UCSD-AML1 (cell line): ENCODE measurements around the gene CBLN1.
"Not testable (repeated sequence)": the region's sequence is repeated elsewhere in the genome, so short reads cannot be mapped to it uniquely, and the experiment has no call there.

Experiments used
- DNase-seq: peaks from one replicate; lab custom pipeline; 2025; ENCODE audit not compliant: unreplicated experiment; lab: John Stamatoyannopoulos, UW

The CBLN1 gene

DNA sequence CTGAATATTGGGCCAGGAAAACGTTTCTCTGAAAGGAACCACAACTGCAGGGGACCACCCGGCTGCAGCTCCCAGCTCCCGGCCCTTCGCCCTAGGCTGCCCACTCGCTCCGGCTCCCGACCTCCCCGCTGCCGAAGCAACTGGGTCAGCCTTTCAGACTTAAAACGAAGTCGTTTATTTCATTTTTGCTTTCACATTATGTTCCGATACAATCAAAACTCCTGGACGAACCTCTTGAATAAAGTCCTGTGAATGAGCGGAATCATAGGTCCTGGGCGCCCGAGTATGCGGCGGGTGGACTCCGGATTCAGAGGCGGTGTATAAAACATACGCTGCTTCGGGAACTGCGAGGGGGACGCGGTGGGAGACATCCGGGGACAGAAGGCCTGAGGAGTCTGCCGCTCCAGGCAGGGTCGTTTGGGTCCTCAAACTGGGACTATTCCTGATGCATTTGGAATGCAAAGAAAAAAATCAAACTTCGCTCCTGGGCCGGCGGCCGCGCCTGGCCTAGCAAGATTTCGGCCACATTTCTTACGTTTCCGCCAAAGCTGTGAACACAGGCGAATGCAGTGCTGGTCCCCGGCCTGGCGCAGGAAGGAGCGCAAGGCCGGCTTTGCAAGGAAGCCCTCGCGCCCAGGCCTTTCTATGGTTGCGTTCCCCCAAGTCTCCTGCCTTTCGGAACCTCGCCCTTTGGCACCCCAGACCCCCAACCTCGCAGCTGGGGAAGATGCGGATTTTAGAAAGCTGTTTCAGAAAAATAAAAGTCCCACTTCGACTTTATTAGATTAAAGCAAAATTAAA is 3.7 kb downstream of the CBLN1 start:
- DNase-seq, result no peak

DNA sequence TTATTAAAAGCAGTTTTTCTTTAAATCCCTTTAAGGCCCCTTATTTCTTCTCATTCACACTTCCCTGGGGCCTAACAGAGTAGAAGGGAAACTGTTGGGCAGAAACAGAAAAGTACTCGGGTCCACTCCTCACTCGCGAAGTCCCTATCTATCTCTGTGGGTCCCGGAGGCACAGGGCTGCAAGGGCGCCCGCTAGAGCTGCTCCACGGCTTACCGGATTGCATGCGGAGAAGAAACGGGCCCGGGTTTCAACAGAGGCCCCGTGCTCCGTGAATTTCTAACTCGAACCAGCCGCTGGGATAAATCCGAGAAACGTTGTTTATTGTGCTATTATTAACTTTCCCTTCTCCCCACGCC is 4.3 kb downstream of the CBLN1 start:
- no peak for DNase-seq

DNA sequence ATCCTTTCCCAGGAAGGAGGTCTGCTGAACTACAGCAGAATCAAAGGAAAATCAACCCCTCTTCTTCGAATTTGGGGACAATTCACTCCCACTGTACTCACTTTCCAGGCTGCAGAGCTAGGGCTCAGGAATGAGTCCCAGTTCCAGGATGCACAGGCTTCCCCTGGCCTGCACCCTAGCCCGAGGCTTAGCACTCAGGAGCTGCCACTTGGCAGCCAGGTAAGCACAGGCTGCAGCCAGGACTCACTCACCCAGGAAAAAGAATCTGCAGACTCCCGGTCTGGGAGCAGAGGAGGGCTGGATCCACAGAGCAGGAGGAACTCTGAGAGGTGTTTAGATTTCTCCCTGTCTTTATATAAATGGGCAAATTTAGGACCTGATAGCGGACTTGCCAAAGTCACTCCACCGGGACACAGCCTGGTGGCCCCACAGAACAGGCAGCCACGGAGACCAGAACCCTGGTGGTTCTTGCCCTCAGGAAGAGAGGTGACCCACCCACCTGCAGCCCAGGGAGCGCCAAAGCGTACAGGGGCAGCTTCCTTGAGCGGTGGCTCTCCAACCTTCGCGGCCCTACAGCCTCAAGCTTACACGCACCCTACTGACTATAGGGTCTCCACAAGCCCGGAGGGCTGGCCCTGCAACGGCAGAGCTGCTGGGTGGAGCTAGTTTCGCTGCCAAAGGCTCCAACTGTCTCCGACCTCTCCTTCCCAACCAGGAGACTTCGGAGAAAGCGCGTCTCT is 4.8 kb downstream of the CBLN1 start:
- no peak for DNase-seq

DNA sequence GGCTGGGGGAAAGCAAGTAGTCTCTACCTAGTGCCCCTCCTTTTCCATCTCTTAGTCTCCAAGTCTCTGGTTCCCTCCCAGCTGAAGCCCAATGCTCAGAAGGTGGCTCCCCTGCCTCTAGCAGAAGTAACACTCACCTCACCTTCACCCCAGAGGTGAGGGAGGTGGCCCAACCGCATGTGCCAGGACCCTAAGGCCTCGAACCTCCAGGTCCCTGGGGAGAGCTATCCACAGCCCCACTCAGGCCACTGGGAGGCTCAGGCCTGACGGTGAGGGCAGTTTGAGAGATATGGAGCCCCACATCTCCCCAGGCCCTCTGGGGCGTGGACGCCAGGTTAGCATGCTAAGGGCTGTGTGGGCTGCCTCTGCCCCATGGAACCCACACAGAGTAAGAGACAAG is 5.8 kb downstream of the CBLN1 start:
- no peak for DNase-seq

DNA sequence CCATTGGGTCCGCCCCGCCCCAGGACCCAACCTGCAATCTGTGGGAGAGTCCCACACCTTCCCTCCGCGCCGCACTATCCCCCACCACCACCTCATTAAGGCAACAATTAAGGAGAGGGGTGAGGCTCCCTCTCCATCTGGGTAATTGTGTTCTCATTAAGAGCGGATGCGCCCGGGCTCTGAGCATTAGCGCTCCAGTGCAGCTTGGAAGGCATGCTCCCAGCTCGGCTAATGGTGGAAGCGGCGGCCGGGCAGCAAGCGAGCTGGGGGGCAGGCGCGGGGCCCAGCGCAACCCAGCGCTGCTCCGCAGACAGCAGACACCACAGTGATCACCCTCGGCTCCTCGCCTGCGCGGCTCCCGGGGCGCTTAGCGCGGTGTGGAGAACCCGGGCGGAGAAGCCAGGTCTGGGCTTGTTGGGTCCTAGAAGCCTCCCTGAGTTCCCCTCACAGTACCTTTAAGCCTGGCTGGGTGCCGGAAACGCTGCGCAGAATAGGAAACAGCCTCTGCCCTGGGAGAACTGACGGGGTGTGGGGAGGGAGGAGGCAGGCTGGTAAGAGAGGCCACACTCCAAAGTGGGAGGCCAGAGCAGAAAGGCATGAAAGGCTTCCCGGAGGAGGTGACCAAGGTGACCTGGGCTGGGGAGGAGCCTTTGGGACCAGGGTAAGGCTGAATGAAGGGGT is 6.4 kb downstream of the CBLN1 start:
- DNase-seq, result no peak

DNA sequence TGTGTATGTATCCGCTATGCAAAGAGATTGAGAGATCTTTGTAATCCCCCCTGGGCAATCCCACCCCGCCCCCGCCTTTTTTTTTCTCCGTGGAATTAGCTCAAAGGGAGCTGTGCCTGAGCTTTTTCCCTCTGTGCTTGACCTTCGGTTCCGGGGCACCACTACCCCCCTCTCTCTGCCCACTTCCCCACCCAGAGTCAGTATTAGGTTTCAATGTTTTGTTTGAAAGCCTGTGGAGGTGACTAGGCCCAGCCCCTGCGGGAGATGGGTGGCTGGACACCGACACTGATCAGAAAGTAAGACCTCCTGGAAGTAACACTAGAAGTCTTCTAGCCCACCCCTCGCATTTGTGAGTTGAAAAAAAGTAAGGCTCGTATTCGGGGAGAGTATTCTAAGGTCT is 7.0 kb downstream of the CBLN1 start:
- no peak for DNase-seq

DNA sequence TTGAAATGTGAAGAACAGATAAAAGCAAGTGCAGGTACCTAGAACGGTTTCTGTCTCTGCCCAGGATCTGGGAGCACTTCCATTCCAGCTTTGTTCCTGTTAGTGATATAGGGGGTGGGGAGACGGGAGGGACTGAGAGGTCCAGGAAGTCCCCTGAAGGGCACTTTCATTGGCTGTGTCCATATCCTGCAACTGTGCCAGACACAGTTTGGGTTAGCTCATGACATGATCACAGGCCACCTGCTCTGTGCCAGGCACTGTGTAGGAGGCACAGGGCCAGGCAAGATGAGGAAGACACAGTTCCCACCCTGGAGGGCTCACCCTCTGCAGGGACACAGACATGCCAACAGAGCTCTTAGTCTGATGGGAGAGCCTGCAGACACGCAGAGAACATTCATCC is 7.9 kb downstream of the CBLN1 start:
- no peak for DNase-seq

DNA sequence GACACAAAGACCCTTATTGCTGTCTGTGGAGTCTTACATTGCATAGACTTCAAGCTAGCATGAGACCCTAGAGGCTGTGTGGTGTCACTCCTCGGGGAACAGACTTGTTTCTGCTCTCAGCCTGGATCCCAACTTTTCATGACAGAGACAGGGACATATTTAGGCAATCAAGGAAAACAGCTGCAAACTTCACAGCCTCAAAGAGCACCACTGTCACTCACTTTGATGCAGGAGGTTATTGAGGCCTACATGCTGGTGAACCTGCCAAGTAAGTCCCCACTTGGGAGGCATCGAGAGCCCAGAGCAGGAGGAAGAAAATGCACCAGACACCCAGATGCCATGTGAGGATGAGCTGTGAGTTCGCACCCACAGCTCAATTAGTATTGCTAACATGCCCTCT is 10.3 kb downstream of the CBLN1 start:
- no peak for DNase-seq

DNA sequence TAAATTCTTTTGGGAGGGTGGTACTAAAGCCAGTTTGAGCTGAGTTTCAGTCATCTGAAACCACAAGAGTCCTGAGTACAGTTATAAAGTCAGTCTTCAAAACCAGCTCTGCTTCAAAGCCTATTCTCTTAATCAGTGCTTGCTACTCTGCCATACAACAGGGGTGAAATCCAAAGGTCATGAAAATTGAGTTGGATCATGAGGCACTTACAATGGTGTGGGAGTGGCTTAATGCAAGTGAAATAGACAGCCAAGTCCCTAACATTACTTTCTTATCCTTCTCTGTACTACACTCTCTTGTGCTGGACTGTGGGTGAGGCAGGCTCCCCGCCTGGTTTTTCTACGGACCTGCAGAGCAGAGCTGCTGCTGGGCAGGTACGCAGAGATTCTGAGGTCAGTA is 12.4 kb downstream of the CBLN1 start:
- no peak for DNase-seq

DNA sequence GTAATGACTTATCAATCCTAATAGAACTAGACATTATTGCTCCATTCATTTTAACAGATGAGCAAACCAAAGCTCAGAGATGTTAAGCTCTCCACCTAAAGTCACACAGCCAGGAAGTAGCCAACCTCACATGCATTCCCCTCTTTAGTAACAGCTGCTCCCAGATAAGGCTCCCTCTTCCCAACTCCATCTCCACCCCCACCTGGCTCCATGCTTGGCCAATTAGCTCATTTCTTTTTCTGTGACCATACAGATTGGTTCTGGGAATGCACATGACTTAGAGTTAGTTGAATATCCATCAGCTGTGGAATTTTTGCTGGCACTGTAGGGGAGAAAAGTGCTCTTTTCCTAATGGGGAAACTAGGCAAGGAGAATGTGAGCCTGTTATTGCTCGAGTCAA is 13.0 kb downstream of the CBLN1 start:
- DNase-seq, result no peak

DNA sequence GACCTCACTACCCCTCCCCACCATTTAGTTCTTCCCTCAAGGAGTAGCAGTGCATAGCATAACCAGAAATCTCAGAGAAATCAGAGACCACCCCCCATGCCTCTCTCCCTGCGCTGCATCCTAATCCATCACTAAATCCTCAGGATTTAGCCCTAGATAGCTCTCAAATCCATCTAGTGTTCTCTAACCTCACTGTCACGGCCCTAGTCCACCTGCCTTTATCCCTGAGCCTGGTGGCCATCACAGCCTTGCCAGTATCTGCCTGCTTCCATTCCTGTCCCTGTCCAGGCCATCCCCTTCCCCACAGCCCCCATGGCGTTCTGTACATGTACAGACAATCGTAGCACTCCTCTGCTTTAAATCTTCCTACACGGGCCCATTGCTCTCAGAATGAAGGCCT is 19.1 kb downstream of the CBLN1 start:
- DNase-seq, result no peak

DNA sequence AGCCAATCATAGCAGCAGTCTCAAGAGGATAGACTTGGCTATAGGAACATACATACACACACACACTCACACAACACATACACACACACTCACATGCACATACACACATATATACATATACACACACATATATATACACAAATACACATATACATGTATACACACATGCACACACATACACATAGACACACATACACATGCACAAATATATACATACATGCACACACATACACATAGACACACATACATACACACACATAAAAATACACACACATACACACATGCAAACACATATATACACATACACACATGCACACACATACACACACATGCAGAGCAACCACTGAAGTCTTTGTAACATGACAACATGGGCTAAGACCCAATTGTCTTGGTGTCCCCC is 19.7 kb downstream of the CBLN1 start:
- no peak for DNase-seq

DNA sequence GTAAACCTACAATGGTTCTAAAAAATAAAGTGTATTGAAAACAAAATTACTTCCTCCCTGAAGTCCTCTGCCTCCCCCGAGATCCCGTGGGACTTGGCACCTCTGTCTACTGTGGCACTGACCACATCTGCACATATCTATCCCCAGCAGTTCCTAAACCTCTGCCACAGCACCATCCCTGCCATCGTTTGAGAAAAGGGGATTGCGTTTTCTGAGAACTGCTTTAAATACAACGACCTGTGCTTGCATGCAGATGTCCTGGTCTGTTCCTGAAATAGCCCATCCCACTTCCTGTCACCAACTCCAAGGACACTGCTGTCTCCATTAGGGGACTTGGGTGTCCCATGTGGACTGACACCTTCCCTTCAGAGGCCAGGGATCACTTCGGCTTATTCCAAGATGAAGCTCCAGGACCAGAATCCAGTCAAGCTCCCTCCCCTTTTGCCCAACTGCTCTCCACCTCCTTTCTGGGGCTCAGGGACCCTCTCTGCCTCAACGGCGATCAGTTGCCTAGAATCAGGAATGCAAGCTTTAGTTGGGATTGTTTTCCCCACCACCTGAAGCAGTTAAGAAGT is 20.6 kb downstream of the CBLN1 start:
- DNase-seq, result no peak

DNA sequence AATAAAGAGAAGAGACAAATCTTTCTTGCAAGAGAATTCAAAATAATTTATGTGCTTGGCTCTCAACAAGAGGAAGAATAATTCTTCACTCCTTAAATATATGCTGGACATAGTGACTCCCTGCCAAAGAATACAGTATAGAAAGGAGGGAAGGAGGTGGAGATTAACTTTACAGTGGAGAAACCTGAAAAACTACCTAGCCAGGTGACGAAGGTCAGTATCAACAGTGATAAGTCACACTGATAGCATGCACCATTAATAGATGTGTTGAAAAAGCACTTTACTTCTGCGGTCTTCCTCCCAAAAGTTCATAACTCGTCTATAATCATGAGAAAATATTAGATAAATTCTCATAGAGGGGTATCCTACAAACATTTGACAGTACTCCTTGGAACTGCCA is 21.4 kb downstream of the CBLN1 start:
- DNase-seq, result no peak

DNA sequence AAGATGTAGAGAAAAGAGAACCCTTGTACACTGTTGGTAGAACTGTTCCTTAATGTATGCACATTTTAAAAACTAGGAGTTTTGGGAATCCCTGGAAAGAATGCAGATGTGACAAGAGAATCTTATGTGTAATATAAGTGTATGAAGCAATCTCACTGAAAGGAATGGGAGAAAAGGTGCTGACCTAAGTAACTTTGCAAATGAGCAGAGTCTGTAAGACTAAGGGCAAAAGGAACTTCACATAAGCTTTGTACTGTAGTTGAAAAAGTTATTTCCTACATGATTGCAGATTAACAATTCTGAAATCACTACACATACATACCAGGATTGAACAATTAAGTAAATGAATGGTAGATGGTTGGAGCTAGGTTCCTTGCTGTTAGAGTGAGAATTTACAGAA is 22.3 kb downstream of the CBLN1 start:
- DNase-seq, result no peak

DNA sequence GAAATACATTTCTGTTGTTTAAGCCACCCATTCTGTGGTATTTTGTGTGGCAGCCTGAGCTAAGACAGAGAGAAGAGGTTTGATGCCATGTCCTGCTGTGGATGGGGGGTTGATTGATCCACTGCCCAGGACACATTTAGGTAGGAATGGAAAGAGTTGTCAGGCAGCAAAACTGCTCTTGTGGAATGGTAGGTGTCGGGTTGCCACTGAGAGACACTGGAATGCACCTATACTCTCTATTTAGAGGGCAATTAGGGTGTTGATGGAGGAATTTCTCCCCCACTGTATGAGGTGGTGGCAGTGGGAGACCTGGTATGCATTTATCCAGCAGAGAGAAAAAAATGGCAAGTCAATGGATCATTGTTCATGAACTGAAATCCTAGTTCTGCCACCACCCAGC is 30.9 kb downstream of the CBLN1 start:
- DNase-seq, result no peak

DNA sequence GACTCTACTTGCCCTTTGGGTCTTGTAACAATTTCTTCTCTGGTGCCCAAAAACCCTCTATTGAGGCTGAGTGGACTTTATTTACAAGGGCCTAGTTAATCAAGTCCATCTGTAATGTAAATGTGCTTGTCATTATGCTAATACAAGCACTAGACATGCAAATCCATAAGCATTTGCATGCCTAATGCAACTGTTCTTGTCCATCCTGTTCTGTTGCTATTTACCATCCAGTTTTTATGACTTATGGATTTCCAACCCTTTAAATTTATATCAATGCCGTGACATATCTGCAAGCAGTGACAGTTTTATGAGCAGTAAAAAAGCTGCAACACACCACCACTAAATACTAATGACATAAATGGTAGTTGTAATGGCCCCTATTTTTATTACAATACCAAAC is 33.4 kb downstream of the CBLN1 start:
- no peak for DNase-seq

DNA sequence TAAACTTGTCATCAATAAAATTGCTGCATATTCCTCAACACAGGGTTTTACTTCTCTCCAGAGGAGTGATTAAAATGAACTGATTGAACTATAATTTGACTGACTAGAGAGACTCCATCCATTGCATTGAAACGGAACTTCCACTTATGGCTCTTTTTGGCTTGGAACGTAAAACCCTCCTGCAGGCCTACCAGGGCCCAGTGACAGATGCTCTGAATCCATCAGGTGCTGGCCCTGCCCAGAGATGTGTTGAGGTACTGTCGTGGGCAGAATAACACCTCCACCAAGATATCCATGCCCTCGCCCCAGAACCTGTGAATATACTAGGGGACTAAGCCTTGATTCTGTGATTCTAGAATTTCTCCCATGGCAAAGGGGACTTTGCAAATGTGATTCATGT is 45.4 kb downstream of the CBLN1 start:
- no peak for DNase-seq

DNA sequence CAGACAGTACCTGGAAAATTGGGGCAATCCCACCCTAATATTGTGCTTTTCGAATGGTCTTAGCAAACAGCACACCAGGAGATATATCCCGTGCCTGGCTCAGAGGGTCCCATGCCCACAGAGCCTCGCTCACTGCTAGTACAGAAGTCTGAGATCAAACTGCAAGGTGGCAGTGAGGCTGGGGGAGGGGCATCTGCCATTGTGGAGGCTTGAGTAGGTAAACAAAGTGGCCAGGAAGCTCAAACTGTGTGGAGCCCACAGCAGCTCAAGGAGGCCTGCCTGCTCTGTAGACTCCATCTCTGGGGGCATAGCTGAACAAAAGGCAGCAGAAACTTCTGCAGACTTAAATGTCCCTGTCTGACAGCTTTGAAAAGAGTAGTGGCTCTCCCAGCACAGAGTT is 53.3 kb downstream of the CBLN1 start:
- DNase-seq, result not testable (repeated sequence)
